Kidney glomerular epithelial cell (primary cell): ENCODE data around the gene KRTAP10-11.

Experiments used
- DNase-seq: peaks from one replicate; lab custom pipeline; 2025; lab: John Stamatoyannopoulos, UW

Gene KRTAP10-11

DNA sequence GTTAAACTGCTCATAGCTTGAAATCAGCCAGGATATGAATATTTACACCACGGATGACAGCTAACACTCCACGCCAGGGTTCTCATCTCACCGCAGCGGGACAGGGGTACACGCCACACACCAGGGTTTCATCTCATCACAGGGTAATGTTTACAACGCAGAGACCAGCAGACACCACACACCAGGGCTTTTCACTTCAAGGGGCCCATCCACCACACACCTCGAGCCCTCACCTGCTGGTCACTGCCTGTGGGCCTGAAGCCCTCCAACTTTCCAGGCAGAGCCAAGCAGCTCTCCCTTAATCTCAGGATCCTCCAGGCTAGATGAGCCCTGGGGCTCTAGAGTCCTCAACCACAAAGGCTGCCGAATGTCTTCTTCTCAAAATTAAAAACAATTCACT is 49.4 kb downstream of the KRTAP10-11 start:
- DNase-seq, result no peak

DNA sequence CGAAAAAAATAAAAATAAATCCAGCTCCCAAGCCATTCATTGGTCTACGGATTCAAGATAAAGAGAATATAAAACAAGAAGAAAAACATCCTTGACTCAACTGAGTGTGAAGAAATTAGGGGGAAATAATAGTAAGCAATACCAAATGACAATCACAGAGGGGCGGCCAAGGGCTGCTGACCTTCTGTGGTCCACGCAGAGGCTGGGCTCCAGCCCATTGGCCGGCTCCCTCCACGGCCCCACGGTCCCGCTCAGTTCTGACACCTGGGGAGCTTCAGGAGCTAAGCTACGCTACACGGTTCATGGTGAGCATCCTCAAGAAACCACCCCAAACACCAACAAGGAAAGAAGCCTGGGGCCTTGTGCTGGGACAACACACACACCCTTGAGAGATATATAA is 50.4 kb downstream of the KRTAP10-11 start:
- DNase-seq, result no peak
